Raji (cell line): Measurements from ENCODE around the gene SLC25A13.

Experiments used
- POLR2A ChIP-seq: IDR thresholded peaks from 2 replicates; pipeline ENCODE4 v1.6.1; 2011; ENCODE audit warnings: low read depth, low read length, control low read depth; ENCODE audit not compliant: insufficient read depth

The SLC25A13 gene

GRCh38 chr7:96269246-96269994, 52.5 kb downstream of the SLC25A13 start:
- TF ChIP-seq POLR2A = no peak

- no peak for TF ChIP-seq POLR2A
Measured at GRCh38 chr7:96266580-96266979, 55.3 kb downstream of the SLC25A13 start.

GRCh38 chr7:96266015-96266414, 55.9 kb downstream of the SLC25A13 start:
- no peak for TF ChIP-seq POLR2A

GRCh38 chr7:96253964-96254363, 67.9 kb downstream of the SLC25A13 start:
- no peak for TF ChIP-seq POLR2A

GRCh38 chr7:96253441-96253840, 68.5 kb downstream of the SLC25A13 start:
- TF ChIP-seq POLR2A = no peak

GRCh38 chr7:96250776-96251361, 71.0 kb downstream of the SLC25A13 start:
- no peak for TF ChIP-seq POLR2A

GRCh38 chr7:96248405-96248804, 73.5 kb downstream of the SLC25A13 start:
- TF ChIP-seq POLR2A = no peak

GRCh38 chr7:96246919-96247318, 75.0 kb downstream of the SLC25A13 start:
- no peak for TF ChIP-seq POLR2A

- no peak for TF ChIP-seq POLR2A
Measured at GRCh38 chr7:96244992-96245292, 77.0 kb downstream of the SLC25A13 start.

- TF ChIP-seq POLR2A = no peak
Measured at GRCh38 chr7:96244244-96244991, 77.5 kb downstream of the SLC25A13 start.

GRCh38 chr7:96243241-96243640, 78.7 kb downstream of the SLC25A13 start:
- TF ChIP-seq POLR2A = no peak

GRCh38 chr7:96241855-96242254, 80.0 kb downstream of the SLC25A13 start:
- TF ChIP-seq POLR2A = no peak

- TF ChIP-seq POLR2A = no peak
Measured at GRCh38 chr7:96238976-96239766, 82.7 kb downstream of the SLC25A13 start.

- no peak for TF ChIP-seq POLR2A
Measured at GRCh38 chr7:96238474-96238873, 83.4 kb downstream of the SLC25A13 start.

GRCh38 chr7:96237040-96237439, 84.9 kb downstream of the SLC25A13 start:
- TF ChIP-seq POLR2A = no peak

- no peak for TF ChIP-seq POLR2A
Measured at GRCh38 chr7:96236198-96237039, 85.5 kb downstream of the SLC25A13 start.
